Left ventricle myocardium inferior (tissue), 1 donor: ENCODE data around the gene LPIN3. TPM values are rescaled to one million over a fixed set of nuclear protein-coding genes. Genes with fewer than 3 reads are reported as not detected.

Experiments
- DNase-seq: peaks from one replicate; pipeline ENCODE4 v3.0.0-alpha.2; 2020
- H3K27ac ChIP-seq: fragments of 200-600 bp; replicated peaks from 2 replicates; pipeline ENCODE4 v1.8.0; 2021
- H3K27me3 ChIP-seq: fragments of 200-600 bp; 2 replicates; pipeline ENCODE4 v1.8.0; 2021; ENCODE audit warnings: low read depth
- H3K36me3 ChIP-seq: fragments of 200-600 bp; 2 replicates; pipeline ENCODE4 v1.8.0; 2021
- H3K4me1 ChIP-seq: fragments of 200-600 bp; 2 replicates; pipeline ENCODE4 v1.8.0; 2021
- H3K4me3 ChIP-seq: fragments of 200-600 bp; 2 replicates; pipeline ENCODE4 v1.8.0; 2021; ENCODE audit warnings: mild to moderate bottlenecking, moderate library complexity
- H3K9me3 ChIP-seq: fragments of 200-600 bp; replicated peaks from 2 replicates; pipeline ENCODE4 v1.8.0; 2021
- CTCF ChIP-seq: fragments of 200-600 bp; IDR thresholded peaks from 2 replicates; pipeline ENCODE4 v1.8.0; 2021; ENCODE audit warnings: antibody characterized with exemption, mild to moderate bottlenecking, borderline replicate concordance
- intact Hi-C: fragments of 100-400 bp; cut with micrococcal nuclease; formaldehyde crosslinking; loops from one replicate; pipeline ENCODE4 v1.11.0; 2022
- total RNA-seq: library from RNA; stranded (reverse); fragmentation: NEBNext Ultra II Directional; extraction: Animal tissue kit (Norgen Biotek cat#: 25700); gene quantifications from one replicate; pipeline ENCODE4 v1.2.1, GENCODE V29; 2021
- donor health status: DM: no; HTN: yes; CAD: no; lungs with severe emphysema.

The LPIN3 gene
- total RNA-seq, 1 donor from 2014 or later: 19.9 TPM

GRCh38 chr20:41360831-41361756 is 20.5 kb downstream of the LPIN3 start:
- H3K27ac ChIP-seq: peak overlapping the region; percentile 84
- peaks cover 20% of the 10 kb centered on the region for H3K27me3 ChIP-seq
- no peak for TF ChIP-seq CTCF
- no peak overlapping the region for H3K4me3 ChIP-seq
- H3K4me1 ChIP-seq: peaks cover 61% of the 10 kb centered on the region
- no peaks in the 10 kb centered on the region for H3K9me3 ChIP-seq
- DNase-seq: no peak
- intact Hi-C loops: no loop called here
- H3K36me3 ChIP-seq: peaks cover 20% of the 10 kb centered on the region

GRCh38 chr20:41361757-41362747 is 21.4 kb downstream of the LPIN3 start:
- intact Hi-C loops: no loop called here
- H3K4me1 ChIP-seq: peaks cover 66% of the 10 kb centered on the region
- no peaks in the 10 kb centered on the region for H3K9me3 ChIP-seq
- no peak for DNase-seq
- TF ChIP-seq CTCF: no peak
- peak overlapping the region; percentile 84 for H3K27ac ChIP-seq
- peaks cover 11% of the 10 kb centered on the region for H3K36me3 ChIP-seq
- peaks cover 28% of the 10 kb centered on the region for H3K27me3 ChIP-seq
- H3K4me3 ChIP-seq: no peak overlapping the region

DNA sequence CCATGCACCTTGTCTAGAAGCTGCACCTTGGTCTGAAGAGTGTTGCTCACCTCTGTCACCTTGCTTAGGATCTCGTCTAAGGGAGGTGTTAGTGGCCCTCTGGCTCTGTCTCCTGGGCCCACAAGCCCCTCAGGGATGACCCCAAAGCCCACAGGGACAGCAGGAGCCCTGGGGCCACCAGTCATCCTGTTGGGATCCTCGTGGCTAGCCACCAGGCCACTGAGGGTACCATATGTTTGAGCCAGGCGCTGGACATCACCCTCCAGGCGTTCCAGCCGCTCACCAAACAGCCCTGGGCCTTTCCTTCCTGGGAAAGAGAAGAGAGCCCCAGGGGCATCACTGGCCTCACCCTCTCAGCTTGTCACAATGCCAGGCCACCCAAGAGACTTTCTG is 22.1 kb downstream of the LPIN3 start:
- TF ChIP-seq CTCF: no peak
- Histone ChIP-seq H3K4me3 (no peak overlapping the region), H3K27me3 (peaks cover 35% of the 10 kb centered on the region), H3K36me3 (peaks cover 4% of the 10 kb centered on the region), H3K4me1 (peaks cover 67% of the 10 kb centered on the region), H3K9me3 (no peaks in the 10 kb centered on the region), H3K27ac (no peak overlapping the region)
- intact Hi-C loops: no loop called here
- DNase-seq: no peak

DNA sequence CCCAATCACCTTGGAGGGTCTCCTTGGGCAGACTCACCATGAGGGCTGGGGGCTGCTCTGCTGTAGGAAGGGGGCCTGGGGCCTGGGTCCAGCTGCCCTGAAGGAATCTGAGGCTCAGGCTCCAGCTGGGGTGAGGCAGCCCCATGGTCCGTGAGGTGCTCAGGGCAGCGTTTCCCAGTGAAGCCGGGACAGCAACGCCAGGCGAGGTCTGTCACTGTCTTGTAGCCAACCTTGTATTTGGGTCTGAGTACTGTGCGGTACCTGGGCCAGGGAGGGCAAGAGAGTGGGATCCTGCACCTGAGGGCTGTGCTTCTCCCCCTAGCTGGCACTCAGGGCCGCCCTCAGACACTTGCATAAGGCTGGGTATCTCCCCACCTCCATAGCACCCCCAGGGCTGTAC is 23.0 kb downstream of the LPIN3 start:
- intact Hi-C loops: no loop called here
- no peak for TF ChIP-seq CTCF
- Histone ChIP-seq H3K27ac (no peak overlapping the region), H3K27me3 (peaks cover 41% of the 10 kb centered on the region), H3K4me1 (peaks cover 60% of the 10 kb centered on the region), H3K36me3 (no peaks in the 10 kb centered on the region), H3K9me3 (no peaks in the 10 kb centered on the region), H3K4me3 (no peak overlapping the region)
- no peak for DNase-seq

GRCh38 chr20:41364236-41364855 is 23.7 kb downstream of the LPIN3 start:
- Histone ChIP-seq H3K27me3 (peaks cover 41% of the 10 kb centered on the region), H3K4me1 (peaks cover 54% of the 10 kb centered on the region), H3K9me3 (no peaks in the 10 kb centered on the region), H3K36me3 (no peaks in the 10 kb centered on the region), H3K4me3 (no peak overlapping the region), H3K27ac (no peak overlapping the region)
- DNase-seq: no peak
- TF ChIP-seq CTCF: no peak
- intact Hi-C loops: no loop called here
